ENCODE data around the gene ATXN7L2.

- TF ChIP-seq NFXL1 (IDR thresholded peaks at IDR 0.05; ENCODE audit: borderline replicate concordance) (no peak), CHD2 (IDR thresholded peaks at IDR 0.05; ENCODE audit: borderline replicate concordance, low read depth, low read length) (no peak), ZBED1 (IDR thresholded peaks at IDR 0.05; ENCODE audit: borderline replicate concordance) (no peak), SREBF2 (IDR thresholded peaks at IDR 0.05; ENCODE audit: low read length) (no peak), POLR2A (IDR thresholded peaks at IDR 0.05; ENCODE audit: low read depth, low read length) (no peak), SKIL (IDR thresholded peaks at IDR 0.05; ENCODE audit: low read depth, poor library complexity, severe bottlenecking) (no peak), CEBPZ (IDR thresholded peaks at IDR 0.05; ENCODE audit: low read depth, low read length) (no peak), MXI1 (IDR thresholded peaks at IDR 0.05; ENCODE audit: low read depth, low read length) (no peak)
These were observed 56.0 kb downstream of the ATXN7L2 start, which contains the start of gene GPR61 for GRCh38 chr1:109539676-109540075.

Data from GM12878 (cell line).